Measurements from ENCODE around the gene PTTG2.

PTTG2 gene

DNA sequence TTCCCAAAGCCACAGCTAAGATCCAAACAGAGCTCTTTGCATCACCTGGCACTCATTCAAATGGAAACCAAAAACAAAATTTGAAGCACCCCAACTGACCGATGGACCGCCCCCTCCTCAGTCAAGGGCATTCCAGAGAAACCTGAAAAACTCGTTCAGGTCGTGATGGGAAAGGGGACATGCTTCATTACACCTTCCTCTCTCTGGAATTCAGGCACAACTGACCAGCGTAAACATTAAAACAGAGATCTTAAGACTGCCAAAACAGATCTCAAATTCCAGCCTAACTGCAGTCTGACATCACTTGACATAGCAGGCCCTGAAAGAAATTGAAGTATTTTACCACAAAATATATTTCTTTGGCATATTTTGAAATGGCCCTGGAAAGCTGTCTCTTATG, 28.5 kb downstream of the PTTG2 start:
- no peak for DNase-seq (ENCODE audit: low read depth)

DNA sequence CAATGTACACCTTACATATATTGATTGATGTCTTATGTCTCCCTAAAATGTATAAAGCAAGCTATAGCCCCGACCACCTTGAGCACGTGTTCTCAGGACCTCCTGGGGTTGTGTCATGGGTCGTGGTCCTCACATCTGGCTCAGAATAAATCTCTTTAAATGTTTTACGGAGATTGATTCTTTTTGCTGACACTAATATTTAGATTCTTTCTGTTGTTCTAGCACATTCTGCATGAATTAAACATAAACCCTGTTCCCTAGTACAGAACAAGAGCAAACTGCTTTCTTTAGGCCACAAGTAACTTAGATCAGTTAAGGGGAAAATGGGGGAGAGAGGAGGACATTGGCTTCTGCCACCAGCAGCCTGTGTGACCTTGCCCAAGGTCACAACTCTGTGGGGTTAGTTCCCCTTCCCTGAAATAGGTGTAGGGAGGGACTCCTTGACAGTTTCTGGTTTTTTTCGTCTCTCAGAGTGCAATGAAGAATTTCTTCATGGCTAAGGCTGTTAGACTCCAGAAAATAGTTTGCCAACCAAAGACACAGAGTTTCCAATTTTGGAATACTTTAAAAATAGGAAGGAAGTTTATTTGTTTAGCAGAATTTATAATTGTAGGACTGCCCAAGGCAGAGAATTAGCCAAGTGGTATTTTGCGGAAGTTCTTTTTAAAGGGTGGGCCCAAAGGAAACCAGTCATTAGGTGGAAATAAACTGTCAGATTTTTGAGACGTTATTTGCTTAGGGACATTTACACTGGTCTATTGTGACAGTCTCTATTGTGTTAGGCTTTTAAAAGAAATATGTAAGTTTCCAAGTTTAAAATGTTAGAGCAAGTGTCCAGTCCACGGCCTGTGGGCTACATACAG, 29.4 kb downstream of the PTTG2 start:
- no peak for DNase-seq (ENCODE audit: low read depth)

DNA sequence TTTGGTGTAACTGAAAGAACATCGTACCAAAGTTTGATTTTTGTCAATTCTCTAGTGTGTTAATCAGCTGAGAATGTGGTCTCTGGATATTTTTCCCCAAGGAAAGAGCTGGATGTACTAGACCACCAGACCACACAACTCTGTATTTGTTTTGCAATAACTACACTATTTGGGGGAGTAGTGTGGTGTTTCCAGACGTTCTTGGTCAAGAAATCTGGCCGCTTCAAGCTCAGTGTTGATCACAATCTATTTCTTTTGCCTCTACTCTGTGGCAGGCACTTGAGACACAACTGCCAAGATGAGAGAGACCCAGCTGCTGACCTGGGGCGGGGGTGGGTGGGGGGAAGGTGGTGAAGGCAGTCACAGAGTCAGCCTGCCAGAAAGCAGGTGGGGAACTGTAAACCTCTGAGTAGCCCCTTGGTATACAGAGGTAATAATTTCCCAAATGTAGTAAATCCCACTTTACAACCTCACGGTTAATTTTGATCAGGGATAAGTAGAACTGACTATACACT, 30.6 kb downstream of the PTTG2 start:
- DNase-seq (ENCODE audit: low read depth): no peak

DNA sequence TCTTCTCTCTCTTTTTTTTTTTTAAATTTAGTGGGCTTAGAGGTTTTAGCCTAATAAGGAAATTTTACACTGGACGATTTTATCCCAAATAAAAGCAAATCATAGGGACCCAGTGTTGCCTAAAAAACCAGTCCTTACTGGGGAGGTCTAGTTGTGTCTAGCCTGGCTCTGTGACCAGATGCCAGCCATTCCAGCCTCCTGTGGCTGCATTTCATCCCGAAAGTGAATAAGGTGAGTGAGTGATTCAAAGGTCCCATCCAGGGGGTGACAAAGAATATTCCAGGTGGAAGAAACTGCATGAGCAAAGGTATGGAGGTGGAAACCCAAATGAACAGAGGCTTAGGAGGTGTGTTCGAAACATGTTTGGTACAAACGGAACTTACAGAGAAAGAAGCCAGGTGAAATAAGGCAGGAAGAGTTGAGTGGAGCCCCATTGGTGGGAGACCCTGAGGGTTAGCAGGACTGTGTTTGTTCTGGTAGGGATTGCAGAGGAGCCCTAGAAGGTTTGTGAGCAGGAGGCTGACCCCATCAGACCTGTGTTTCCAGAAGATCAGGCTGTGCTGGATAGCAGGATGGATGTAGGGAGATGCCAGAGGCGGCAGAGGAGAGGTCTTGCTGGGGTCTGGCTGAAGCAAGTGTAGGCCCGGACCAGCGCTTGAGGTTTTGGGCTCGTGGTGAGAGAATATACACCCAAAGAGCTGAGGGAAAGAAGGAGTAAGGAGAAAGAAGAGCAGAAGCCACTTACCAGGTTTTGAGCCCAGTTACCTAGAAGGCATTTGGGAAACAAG, 31.6 kb downstream of the PTTG2 start:
- no peak for DNase-seq (ENCODE audit: low read depth)

DNA sequence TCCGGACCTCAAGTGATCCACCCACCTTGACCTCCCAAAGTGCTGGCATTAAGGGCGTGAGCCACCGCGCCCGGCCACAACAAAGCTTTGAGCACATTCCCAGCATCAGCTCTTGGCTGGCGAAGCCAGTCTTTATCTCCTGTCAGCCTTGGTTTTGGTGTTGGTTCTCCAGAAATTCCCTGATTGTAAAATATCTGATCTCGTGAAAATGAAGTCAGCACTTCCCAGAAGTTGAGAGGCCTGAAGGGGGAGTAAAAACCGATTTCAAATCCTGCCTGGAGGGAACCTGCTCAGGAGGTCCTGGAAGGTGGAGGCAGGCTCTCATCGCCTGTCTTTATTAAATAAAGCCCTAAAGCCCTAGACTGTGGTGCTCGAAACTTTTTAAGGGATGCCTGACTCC, 33.6 kb downstream of the PTTG2 start:
- no peak for DNase-seq (ENCODE audit: low read depth)

DNA sequence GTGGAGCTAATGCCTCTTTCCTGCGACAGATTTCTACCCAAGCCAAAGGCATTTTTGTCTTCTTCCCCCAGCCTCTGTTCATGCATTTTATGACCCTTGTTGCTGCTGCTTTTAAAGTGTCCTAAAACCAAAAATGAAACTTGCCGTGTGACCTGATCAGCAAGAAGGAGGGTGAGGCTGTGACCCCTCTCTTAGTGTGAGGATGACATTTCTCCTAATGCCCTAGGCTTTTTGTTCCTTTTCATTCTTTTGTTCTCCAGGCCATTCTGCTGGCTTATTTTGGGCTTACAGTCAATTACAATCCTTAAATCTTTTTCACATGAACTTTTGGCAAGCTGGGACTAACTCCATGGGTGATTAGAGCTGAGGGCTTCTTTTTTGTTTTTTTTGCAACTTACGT, 34.4 kb downstream of the PTTG2 start:
- DNase-seq (ENCODE audit: low read depth): no peak

DNA sequence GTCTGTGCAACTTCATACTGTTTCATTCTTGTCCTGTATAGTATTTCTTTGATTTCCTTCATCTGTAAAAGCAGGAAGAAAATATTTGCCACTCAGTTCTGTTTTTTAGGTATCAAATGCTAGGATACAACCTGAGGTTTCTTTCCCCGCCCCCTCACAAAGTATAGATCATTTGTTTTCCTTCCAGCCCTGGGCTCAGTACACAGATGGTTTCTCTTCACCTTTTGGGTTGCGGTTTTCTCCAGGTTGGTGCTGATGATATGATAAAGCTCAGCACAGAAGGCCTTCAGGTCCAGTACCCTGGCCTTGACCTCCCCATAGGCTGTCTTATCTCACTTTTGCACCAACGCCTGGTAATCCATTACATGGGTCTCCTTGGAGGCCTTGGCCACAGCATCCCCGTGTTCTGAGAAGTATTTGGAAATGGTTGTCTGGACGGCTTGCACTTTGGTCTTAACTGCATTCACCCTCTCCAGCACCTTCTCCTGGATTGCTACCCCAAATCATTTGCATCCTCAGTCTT, 35.2 kb downstream of the PTTG2 start:
- DNase-seq (ENCODE audit: low read depth): no peak

DNA sequence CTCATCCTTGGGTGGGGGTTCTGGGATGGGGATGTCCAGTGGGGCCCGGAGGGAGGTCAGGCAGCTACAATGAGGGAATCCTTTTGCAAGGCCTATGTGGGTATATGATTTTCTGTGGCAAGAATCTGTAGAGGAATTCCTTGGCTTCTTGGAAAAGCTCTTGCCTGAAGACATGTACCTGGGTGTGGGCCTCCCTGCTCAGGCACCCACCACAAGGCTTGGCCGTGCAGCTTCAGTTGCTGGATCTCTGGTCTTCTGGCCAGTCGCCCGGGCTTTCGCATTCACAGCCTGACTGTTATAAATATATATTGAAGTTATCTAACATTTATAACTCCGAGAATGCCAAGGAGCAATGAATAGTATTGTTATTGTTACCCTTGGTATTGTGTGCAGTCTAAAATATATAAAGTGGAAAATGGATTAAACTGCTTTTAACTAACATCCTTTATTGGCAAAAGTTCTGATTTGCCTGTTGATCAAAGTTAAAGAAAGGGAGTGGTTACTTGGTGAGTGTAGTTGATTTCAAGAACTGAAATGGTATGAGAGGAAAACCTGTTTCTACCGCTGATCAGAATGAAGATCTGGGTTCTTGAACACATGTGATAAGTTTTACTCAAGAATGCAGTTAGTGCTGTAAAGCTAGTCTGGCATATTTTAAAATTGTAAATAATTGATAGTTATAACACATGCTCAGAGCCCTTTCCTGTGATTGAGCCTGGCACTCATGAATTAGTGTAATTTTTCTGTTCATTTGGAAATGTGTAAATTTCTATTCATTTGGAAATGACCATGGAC, 36.0 kb downstream of the PTTG2 start:
- no peak for DNase-seq (ENCODE audit: low read depth)

DNA sequence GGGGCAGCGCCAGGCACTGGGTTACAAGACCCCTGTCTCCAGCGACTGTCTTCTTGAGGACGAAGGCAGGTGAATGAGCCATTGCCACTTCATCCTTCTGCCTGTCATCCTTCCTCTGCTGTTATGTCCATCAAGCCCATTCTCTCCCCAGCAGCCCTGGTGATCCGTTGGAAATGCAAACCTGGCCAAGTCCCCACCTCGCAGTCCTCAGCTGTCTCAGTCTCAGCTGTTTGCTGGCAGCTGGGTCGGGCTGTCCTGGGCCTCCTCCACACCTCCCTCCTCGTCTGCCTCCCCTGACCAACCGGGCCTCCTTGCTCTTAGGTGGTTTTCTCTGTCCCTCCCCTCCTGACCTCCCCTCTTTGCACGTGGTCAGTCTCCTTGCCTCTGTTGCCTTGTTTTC, 38.0 kb downstream of the PTTG2 start:
- no peak for DNase-seq (ENCODE audit: low read depth)

DNA sequence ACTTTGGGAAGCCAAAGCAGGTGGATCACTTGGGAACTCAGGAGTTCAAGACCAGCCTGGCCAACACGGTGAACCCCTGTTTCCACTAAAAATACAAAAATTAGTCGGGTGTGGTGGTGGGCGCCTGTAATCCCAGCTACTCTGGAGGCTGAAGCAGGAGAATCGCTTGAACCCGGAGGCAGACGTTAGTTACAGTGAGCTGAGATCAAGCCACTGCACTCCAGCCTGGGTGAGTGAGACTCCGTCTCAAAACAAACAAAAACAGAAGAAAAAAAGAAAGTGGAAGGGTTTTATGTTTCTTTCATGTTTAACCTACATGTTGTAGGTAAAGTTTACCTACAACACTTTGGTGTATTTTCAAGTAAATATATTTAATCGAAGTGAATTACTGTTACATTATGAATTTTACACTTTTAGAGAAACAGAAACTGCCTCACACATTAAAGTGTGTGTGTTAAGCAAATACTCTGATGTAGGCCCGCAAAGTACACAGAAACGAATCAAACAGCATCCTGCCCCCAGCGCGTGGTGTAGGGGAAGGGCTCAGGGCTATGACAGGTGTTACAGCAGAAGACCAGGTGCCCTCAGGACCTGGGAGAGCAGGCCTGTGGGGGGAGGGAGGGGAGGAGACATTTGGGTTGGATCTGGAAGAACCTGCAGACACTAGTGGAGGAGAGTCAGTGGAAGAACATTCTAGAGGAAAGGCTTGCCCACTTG, 39.0 kb downstream of the PTTG2 start:
- DNase-seq (ENCODE audit: low read depth): no peak

DNA sequence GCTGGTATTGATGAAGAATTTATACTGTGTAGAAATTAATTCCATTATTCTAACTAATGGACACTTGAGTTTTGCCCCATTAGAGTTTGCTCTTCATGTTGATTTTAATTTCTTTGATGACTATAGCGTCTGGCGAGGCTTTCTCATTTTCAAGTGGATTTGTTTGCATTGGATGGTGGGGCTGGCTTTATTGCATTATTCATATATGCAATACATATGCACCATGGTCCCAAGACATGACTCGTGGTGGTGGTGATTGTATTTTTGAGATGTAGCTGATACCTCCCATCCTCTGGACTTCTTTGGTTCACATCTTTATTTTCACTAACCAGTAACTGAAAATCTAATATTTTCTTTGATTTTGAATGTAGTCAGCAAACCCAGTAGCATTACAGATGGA, 39.8 kb downstream of the PTTG2 start:
- DNase-seq (ENCODE audit: low read depth): no peak

DNA sequence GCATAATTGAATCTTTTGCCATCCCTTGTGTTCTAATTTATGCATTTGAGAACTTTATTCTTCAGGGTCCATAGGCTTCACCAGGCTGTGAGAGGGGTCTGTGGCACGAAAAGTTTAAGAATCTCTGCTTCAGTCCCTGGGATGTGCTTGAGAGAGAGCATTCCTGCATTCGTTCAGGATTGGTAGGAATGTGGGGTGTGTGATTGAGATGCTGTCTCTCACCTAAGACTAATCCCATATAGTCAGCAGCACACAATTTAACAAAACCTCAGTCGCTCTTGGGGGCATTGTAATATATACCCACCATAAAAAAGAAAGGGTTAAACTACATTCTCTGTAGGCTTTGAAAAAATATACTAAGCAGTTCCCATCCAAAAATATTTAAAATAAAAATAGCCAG, 41.7 kb downstream of the PTTG2 start:
- DNase-seq (ENCODE audit: low read depth): no peak

DNA sequence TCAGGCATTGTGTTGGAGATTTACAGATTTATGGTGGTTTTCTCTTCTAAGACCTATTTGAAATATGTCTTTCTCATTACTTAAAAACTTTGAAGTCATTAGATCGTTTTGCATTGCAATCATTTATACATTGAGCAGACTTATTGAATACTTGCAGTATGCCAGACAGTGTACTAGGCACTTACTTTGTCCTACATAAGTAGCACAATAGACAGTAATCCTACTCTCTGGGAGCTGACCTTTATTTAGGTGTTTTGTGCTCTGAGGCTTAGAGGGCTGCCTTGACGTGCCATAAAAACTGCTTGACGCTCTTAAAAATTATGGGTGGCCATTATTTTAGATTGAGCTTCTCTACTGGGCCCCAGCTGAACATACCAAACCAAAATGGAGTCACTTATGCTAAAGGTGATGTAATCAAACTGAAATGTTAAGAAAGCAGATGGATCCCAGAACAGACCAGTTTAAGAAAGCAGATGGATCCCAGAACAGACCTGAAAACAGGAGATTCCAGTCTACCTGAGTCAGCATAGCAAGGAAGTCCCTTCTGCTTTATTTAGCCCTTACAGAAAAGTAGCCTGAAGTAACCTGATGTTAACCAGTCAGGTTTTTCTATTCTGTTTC, 42.4 kb downstream of the PTTG2 start:
- no peak for DNase-seq (ENCODE audit: low read depth)

DNA sequence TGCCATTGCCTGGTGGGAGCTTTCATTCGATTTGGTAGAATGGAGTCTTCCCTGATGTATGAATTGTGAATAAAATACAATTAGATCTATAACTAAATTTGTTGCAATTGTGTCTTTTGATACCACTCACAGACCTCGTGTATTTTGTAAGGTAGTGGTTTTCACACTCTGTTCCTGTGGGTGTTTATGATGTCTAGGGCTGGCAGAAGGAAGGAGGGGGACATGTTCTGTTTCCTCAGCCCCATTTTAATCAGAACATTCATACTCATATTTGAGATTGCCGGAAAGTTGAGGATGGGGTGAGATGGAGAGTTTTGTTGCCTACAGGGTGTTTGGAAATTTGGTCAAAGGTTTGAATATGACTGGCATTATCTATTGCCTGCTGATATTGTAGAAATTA, 42.9 kb downstream of the PTTG2 start:
- DNase-seq (ENCODE audit: low read depth): no peak

DNA sequence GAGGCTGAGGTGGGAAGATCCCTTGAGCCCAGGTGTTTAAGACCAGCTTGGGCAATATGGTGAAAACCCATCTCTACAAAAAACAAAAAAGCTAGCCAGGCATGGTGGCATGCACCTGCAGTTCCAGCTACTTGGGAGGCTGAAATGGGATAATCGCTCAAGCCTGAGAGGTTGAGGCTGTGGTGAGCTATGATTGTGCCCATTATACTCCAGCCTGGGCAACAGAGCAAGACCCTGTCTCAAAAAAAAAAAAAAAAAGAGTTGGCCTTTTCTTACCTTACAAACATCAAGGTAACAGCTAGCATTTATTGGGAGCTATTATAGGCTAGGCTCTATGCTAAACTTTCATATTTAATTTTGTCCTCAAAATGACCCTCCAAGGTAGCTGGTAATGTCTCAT, 43.4 kb downstream of the PTTG2 start:
- no peak for DNase-seq (ENCODE audit: low read depth)

DNA sequence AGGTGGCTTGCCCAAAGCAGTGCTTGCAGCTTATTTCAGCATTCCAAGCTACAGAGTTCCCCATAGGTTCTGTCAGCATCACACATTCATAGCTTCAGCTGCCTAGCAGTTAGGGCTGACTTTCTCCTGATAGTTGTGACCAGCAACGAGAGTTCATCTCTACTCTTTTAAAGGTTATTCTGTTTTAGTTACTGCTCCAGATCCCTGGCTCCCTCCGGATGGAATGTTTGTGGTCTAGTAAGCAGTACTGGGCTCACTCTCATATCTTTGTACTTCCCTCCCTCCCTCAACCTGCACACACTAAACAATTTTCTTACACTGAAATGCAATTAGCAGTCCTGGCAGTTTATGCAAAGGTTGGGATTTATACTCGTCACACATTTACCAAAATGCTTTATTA, 43.9 kb downstream of the PTTG2 start:
- DNase-seq (ENCODE audit: low read depth): no peak

DNA sequence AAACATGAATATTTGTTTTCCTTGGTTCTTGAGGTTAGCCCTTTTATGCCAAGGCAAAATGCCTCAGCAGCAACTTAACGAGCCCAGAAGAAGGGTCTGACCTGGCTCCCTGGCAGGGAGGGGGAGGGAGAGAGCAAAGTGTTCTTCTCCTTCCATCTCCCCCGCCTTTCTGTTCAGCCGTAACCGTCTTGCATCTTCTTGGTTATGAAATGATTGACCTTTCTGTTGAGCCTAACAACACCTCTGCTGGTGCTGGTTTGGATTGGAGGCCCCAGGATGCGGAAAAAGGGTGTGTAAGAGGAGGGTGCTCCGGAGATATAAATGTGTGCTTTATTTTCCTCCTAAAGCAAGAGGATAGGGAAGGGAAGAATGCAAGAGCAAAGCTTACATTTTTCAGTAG, 44.7 kb downstream of the PTTG2 start:
- DNase-seq (ENCODE audit: low read depth): no peak

DNA sequence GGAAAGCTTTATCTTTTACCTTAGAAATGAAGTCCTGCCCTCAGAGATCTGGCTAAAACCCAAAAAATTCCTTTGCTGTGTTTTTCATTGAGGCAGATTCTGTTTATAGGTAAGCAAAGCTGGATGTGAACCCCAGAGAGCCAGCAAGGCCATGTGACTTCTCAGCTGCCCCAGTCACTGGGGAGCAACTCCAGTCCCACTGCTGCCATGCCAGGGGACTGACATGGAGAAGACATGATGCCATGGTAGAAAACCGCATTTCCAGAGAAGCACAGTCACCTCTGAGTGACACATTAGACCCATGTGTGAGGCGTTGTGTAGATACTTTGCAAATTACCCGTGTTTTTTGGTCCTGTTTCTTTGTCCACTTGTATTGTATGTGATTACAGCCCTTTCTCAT, 45.4 kb downstream of the PTTG2 start:
- DNase-seq (ENCODE audit: low read depth): no peak

DNA sequence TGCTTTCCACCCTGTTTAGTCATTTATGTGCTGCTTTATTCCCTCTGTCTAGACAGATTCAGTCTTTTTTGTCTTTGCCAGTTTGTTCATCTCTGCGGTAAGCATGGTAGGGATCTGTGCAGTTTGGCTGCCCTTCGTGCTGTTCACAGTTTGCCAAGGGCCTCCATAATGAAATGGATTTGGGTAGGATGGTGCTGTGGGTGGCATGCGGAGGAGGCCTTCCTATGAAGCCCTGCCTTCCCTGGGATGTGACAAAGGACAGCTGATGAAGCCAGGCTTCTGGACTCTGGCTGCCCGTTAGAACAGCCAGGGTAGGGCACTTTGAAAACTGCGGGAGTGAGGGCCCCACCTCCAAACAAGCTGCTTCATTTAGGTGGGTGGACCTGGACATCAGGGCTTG, 47.4 kb downstream of the PTTG2 start:
- no peak for DNase-seq (ENCODE audit: low read depth)

DNA sequence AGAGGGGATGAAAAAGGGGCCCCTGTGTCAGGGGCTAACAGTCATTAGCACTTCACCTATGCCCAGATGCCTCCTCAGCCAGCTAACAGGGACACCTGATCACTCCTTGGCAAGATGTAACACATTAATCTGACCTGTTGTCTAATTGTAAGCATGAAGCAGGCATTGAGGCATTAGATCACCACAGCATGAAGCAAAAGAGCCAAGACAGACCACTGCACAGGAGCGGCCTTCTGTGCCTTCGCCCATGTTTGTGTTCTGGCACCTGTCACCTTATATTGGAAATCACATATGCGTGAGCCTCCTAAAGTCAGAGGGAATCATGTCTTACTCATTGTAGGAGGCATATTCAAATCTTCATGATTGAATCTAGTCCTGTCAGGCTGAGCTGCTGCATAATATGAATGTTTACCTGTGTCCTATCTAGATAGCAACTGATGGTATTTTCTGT, 48.4 kb downstream of the PTTG2 start:
- DNase-seq (ENCODE audit: low read depth): no peak

DNA sequence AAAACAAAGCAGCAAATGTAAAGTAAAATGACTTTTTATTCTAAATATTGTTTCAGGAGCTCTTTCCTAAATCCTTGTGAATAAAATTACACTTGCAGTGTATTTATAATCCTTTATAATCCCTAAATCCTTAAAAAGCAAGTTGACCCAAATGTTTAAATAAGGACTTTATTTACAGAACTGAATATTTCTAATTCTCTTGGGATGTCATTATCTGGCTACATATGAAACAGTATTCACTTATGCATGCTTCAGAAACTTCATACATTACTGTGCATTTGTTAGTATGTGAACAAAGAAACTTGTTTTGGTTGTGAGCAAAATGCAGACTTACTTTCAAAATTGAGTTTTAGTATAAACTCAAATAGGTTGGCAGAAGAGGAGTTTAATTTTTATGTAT, 49.2 kb downstream of the PTTG2 start:
- no peak for DNase-seq (ENCODE audit: low read depth)
